OCI-LY7 (cell line): ENCODE results near the gene ABCA2. TPM values are rescaled to one million over a fixed set of nuclear protein-coding genes. Genes with fewer than 3 reads are reported as not detected.

Experiments
- BruUV-seq: library from RNA; stranded (reverse); fragments of 400-500 nt; replicated peaks from 2 replicates; lab custom pipeline; 2021; lab: Mats Ljungman, UMichigan
- CTCF ChIA-PET: fragments of 300-600 bp; sonication (Branson Sonifier 250); formaldehyde crosslinking; loops from one replicate; lab custom pipeline; 2022; ENCODE audit warnings: antibody characterized with exemption; ENCODE audit not compliant: unreplicated experiment; lab: Charles Lee
- POLR2A ChIA-PET: fragments of 300-600 bp; sonication (Branson Sonifier 250); formaldehyde crosslinking; loops from one replicate; lab custom pipeline; 2022; ENCODE audit warnings: antibody characterized with exemption; lab: Charles Lee
- DNase-seq: peaks from one replicate; pipeline ENCODE4 v3.0.0-alpha.2; 2015; ENCODE audit warnings: low spot score
- H2AFZ ChIP-seq: fragments of 200-600 bp; sonication (generic), shearing (Covaris generic); 2 replicates; pipeline ENCODE4 v1.6.1; 2014; ENCODE audit warnings: mild to moderate bottlenecking, antibody characterized with exemption, low read length, moderate library complexity
- H3K27ac ChIP-seq: fragments of 200-600 bp; sonication (generic); 2 replicates; pipeline ENCODE4 v1.5.1; 2014; ENCODE audit warnings: mixed run types, low read depth, mild to moderate bottlenecking, moderate library complexity, low read length, inconsistent platforms; ENCODE audit not compliant: poor library complexity, severe bottlenecking
- H3K36me3 ChIP-seq: fragments of 200-600 bp; sonication (generic); 2 replicates; pipeline ENCODE4 v1.6.1; 2014; ENCODE audit warnings: mild to moderate bottlenecking, antibody characterized with exemption, low read length, moderate library complexity, mixed read lengths; ENCODE audit not compliant: insufficient read depth
- H3K4me1 ChIP-seq: fragments of 200-600 bp; sonication (generic); 2 replicates; pipeline ENCODE4 v1.5.1; 2014; ENCODE audit warnings: mild to moderate bottlenecking, low read length; ENCODE audit not compliant: insufficient read depth, poor library complexity, severe bottlenecking
- H3K4me2 ChIP-seq: fragments of 200-600 bp; sonication (generic); 2 replicates; pipeline ENCODE4 v1.6.1; 2014; ENCODE audit warnings: mild to moderate bottlenecking, low read length
- H3K4me3 ChIP-seq: fragments of 200-600 bp; sonication (generic); 2 replicates; pipeline ENCODE4 v1.5.1; 2014; ENCODE audit warnings: mild to moderate bottlenecking, low read depth, low read length; ENCODE audit not compliant: poor library complexity, severe bottlenecking
- H3K79me2 ChIP-seq: fragments of 200-600 bp; sonication (generic); 2 replicates; pipeline ENCODE4 v1.6.1; 2016; ENCODE audit warnings: low read depth, mild to moderate bottlenecking, low read length, moderate library complexity, mixed read lengths; ENCODE audit not compliant: insufficient read depth
- H3K9me2 ChIP-seq: fragments of 200-600 bp; sonication (generic); 2 replicates; pipeline ENCODE4 v1.6.1; 2016; ENCODE audit warnings: mild to moderate bottlenecking, low read length, mixed read lengths; ENCODE audit not compliant: insufficient read depth
- H3K9me3 ChIP-seq: fragments of 200-600 bp; sonication (generic); 2 replicates; pipeline ENCODE4 v1.6.1; 2014; ENCODE audit warnings: mild to moderate bottlenecking, mixed run types, low read length, mixed read lengths
- H4K20me1 ChIP-seq: fragments of 200-600 bp; sonication (generic); 2 replicates; pipeline ENCODE4 v1.6.1; 2014; ENCODE audit warnings: mild to moderate bottlenecking, antibody characterized with exemption, low read length, moderate library complexity, mixed read lengths; ENCODE audit not compliant: insufficient read depth
- CTCF ChIP-seq: fragments of 200-600 bp; sonication (generic); conservative IDR thresholded peaks from 2 replicates; pipeline ENCODE4 v1.5.1; 2014; ENCODE audit warnings: mild to moderate bottlenecking, antibody characterized with exemption, low read length, moderate library complexity, mixed read lengths
- EZH2phosphoT487 ChIP-seq: fragments of 200-600 bp; sonication (generic); IDR thresholded peaks from 2 replicates; pipeline ENCODE4 v1.6.1; 2018; ENCODE audit warnings: low read depth, borderline replicate concordance, mild to moderate bottlenecking, mixed run types, antibody characterized with exemption, low read length, moderate library complexity, mixed read lengths
- intact Hi-C: fragments of 100-400 bp; cut with micrococcal nuclease; formaldehyde crosslinking; loops from one replicate; pipeline ENCODE4 v1.10.0; 2022; ENCODE audit not compliant: unreplicated experiment
- total RNA-seq, 2 experiments: library from RNA; depleted of rRNA in 1 of 2; stranded (reverse); fragments of >200 nt in 1 of 2; shearing (Covaris generic) in 1 of 2; gene quantifications; 2 replicates each; pipeline ENCODE4 v1.2.3, GENCODE V29; 2014 to 2022

ABCA2 gene
- total RNA-seq, 2 experiments from 2014 or later: 4.1 to 10.6 TPM

- TF ChIP-seq EZH2phosphoT487 (no peak), CTCF (no peak)
- no peaks in the 10 kb centered on the region for H4K20me1 ChIP-seq
- H3K4me1 ChIP-seq: peaks cover 26% of the 10 kb centered on the region
- no peak overlapping the region for H3K4me2 ChIP-seq
- H3K9me2 ChIP-seq: no peaks in the 10 kb centered on the region
- no peaks in the 10 kb centered on the region for H3K9me3 ChIP-seq
- ChIA-PET CTCF (interaction anchor here (0.9 kb wide), 1 partner anchor 13 kb away, joined by 3 read pairs; no protein-coding TSS in a partner anchor), POLR2A (interaction anchor here (0.5 to 0.8 kb wide), 2 partner anchors 51 to 212 kb away, joined by 3 read pairs; no protein-coding TSS in a partner anchor)
- peak; percentile 89 for DNase-seq
- no peak overlapping the region for H3K27ac ChIP-seq
- BruUV-seq: no TSS peak
- no peak overlapping the region for H2AFZ ChIP-seq
- H3K4me3 ChIP-seq: no peak overlapping the region
- H3K36me3 ChIP-seq: no peaks in the 10 kb centered on the region
- H3K79me2 ChIP-seq: no peaks in the 10 kb centered on the region
- intact Hi-C loops: no loop called here
These were observed 5.9 kb downstream of the ABCA2 start for GRCh38 chr9:137021979-137022661.

- Histone ChIP-seq H3K4me3 (no peak overlapping the region), H3K36me3 (no peaks in the 10 kb centered on the region), H3K4me2 (no peak overlapping the region), H3K79me2 (no peaks in the 10 kb centered on the region), H3K27ac (no peak overlapping the region), H3K9me3 (no peaks in the 10 kb centered on the region), H4K20me1 (no peaks in the 10 kb centered on the region), H3K4me1 (peaks cover 26% of the 10 kb centered on the region), H2AFZ (no peak overlapping the region), H3K9me2 (no peaks in the 10 kb centered on the region)
- TF ChIP-seq CTCF: no peak
- no peak for TF ChIP-seq EZH2phosphoT487
- ChIA-PET POLR2A (interaction anchor here (0.5 kb wide), 1 partner anchor 51 kb away, joined by 3 read pairs; no protein-coding TSS in a partner anchor), CTCF (interaction anchor here (0.9 kb wide), 1 partner anchor 14 kb away, joined by 3 read pairs; no protein-coding TSS in a partner anchor)
- DNase-seq: no peak
- no TSS peak for BruUV-seq
- intact Hi-C loops: no loop called here
These were observed 6.5 kb downstream of the ABCA2 start for GRCh38 chr9:137021568-137021978.
